NCI-H774 (cell line): ENCODE data around the gene PAQR9.
"Not testable (repeated sequence)": the region's sequence is repeated elsewhere in the genome, so short reads cannot be mapped to it uniquely, and the experiment has no call there.

Experiments
- DNase-seq: peaks from one replicate; lab custom pipeline; 2025; lab: John Stamatoyannopoulos, UW

Gene PAQR9

GRCh38 chr3:142963516-142964448 is at the start of gene PAQR9:
Gene PAQR9, minus strand, starts transcription at chr3:142963674. Its CDS starts 338 bp downstream, at chr3:142963336.
- DNase-seq: no peak

GRCh38 chr3:143011705-143012104 is 48.2 kb upstream of the PAQR9 start:
- DNase-seq: no peak

- no peak for DNase-seq
Observed at GRCh38 chr3:143010024-143010423, 46.5 kb upstream of the PAQR9 start.

- DNase-seq: no peak
Observed at GRCh38 chr3:143004823-143005222, 41.3 kb upstream of the PAQR9 start.

GRCh38 chr3:143002727-143003126 is 39.3 kb upstream of the PAQR9 start:
- no peak for DNase-seq

- no peak for DNase-seq
Observed at GRCh38 chr3:143002083-143002712, 38.7 kb upstream of the PAQR9 start.

- DNase-seq: peak; percentile 97
Observed at GRCh38 chr3:143001369-143002082, 38.1 kb upstream of the PAQR9 start, which contains the start of gene U2SURP. Gene U2SURP, plus strand, starts transcription at chr3:143001570. Its CDS starts 59 bp downstream, at chr3:143001629.

GRCh38 chr3:143001034-143001368 is 37.5 kb upstream of the PAQR9 start:
- no peak for DNase-seq

GRCh38 chr3:143000528-143000927 is 37.1 kb upstream of the PAQR9 start:
- DNase-seq: no peak

GRCh38 chr3:142999881-143000280 is 36.4 kb upstream of the PAQR9 start:
- no peak for DNase-seq

- DNase-seq: no peak
Observed at GRCh38 chr3:142998439-142998838, 35.0 kb upstream of the PAQR9 start.

- no peak for DNase-seq
Observed at GRCh38 chr3:142997330-142997729, 33.9 kb upstream of the PAQR9 start.

GRCh38 chr3:142993958-142994442 is 30.5 kb upstream of the PAQR9 start:
- DNase-seq: peak; percentile 59

- no peak for DNase-seq
Observed at GRCh38 chr3:142992323-142992722, 28.8 kb upstream of the PAQR9 start.

- no peak for DNase-seq
Observed at GRCh38 chr3:142990721-142991120, 27.2 kb upstream of the PAQR9 start.

- DNase-seq: not testable (repeated sequence)
Observed at GRCh38 chr3:142988826-142989225, 25.4 kb upstream of the PAQR9 start.

- DNase-seq: not testable (repeated sequence)
Observed at GRCh38 chr3:142988221-142988620, 24.7 kb upstream of the PAQR9 start.

- no peak for DNase-seq
Observed at GRCh38 chr3:142987707-142988106, 24.2 kb upstream of the PAQR9 start.

GRCh38 chr3:142987080-142987700 is 23.7 kb upstream of the PAQR9 start:
- DNase-seq: no peak

- no peak for DNase-seq
Observed at GRCh38 chr3:142984255-142984654, 20.8 kb upstream of the PAQR9 start.

- DNase-seq: no peak
Observed at GRCh38 chr3:142983318-142983717, 19.8 kb upstream of the PAQR9 start.
